NCI-H774 (cell line): ENCODE measurements around the gene MAPK11.

Source experiments
- DNase-seq: peaks from one replicate; lab custom pipeline; 2025; lab: John Stamatoyannopoulos, UW

Gene MAPK11

GRCh38 chr22:50224071-50224470 lies 46.1 kb downstream of the MAPK11 start:
- DNase-seq = no peak

DNA sequence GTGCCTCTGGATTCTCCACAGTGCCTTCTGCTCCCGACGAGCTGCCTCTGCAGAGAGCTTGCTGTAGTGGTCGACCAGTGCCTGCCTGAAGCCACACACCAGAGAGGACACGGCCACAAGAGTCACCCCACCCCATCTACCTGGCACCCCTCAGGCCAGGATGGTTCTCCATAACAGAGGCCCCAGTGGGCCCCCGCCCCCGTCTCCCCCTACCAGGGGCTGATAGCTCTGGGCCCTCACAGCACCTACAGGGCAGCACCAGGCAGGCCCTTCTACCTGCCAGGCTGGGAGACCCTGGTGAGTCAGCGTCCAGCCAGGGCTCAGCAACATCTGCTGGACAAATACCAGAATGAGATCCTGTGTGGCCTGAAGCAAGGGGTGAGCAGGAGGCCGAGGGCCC lies 47.7 kb downstream of the MAPK11 start:
- no peak for DNase-seq

DNA sequence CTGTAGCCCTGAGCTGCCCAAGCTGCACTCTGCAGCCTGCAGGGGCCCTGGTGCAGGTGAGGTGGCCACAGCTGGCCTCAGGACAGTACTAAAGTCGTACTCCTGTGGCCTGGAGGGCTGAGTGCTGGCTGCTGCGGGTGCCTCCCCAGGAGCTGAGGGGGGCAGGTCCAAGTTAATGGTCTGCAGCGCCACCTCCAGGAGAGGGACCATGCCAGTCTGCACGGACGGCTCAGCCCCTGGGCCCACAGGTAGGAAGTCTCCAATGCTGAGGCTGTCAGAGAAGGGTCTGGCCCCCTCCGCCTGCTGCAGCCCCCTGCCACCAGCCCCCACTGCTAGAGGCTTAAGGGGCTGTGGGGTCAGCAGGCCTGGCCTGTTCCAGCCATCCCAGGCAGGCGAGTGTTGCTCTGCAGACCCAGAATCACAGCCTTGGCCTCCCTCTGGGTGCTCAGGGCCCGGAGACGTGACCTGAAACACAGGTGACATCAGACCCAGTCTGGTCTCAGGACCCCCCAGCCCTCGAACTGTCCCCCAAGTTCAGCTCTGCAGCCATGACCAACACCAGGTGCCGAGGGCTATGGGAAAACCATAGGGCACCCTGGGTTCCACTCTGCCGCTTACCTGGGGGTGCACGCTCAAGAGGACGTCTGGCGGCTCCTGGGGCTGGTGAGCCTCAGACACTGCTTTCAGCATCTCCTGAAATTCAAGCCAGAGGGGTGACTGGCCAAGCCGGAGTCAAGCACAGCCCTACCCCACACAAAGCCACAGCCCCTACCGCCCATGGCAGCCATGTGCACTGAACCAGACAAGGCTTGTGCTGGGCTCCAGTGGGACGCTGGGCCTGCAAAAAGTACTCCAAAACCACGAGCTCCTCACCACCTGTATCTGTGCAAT lies 48.5 kb downstream of the MAPK11 start:
- DNase-seq = no peak

DNA sequence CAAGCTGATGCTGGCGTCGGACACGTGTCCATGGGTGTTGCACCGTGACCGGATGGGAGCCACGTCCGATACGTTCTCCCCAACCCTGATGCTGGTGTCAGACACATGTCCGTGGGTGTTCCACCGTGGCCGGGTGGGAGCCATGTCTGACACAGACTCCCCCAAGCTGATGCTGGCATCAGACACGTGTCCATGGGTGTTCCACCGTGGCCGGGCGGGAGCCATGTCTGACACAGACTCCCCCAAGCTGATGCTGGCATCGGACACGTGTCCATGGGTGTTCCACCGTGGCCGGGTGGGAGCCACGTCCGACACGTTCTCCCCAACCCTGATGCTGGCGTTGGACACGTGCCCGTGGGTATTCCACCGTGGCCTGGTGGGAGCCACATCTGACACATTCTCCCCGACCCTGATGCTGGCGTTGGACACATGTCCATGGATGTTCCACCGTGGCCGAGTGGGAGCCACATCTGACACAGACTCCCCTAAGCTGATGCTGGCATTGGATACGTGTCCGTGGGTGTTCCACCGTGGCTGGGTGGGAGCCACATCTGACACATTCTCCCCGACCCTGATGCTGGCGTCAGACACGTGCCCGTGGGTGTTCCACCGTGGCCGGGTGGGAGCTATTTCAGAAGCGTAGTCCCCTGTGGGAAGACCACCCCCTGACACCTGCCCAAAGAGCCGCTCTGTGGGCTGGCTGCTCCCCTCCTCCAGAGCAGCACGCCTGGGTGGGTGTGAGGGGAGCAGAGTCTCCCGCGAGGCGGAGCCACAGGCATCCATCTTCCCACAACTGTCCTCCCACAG lies 49.4 kb downstream of the MAPK11 start:
- no peak for DNase-seq

DNA sequence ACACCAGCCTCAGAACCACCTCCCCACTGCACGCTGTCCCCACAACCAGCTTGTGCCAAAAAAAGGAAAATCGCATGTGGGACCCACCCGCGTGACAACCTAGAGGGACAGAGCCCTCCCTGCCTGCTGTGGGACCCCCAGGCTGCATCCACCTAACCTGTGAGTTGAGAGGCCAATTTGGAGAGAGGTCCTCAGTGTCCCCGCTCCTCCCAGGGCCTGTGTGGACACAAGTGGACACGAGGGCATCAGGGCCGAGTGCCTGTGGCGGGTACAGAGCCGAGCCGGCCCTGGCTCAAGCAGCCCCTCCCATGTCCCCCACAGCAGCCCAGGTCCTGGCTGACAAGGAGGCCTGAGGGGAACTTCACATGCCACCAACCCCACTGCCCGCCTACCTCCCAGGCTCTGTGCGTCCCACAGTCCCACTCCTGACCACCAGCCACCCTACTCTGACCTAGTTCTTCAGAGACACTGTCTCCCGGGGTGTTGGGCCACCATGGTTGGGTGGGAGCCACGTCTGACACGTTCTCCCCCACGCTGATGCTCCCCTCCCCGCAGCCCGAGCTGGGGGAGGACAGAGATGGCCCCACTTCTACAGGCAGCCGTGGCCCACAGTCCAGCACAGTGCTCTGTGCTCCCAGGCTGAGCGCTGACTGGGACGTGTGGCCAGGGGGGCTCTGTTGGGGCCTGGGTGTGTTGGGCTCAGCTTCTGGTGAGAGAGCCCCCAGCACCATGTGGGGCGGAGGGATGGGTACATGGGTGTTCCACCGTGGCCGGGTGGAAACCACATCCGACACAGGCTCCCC lies 50.2 kb downstream of the MAPK11 start:
- no peak for DNase-seq

- DNase-seq = peak; percentile 7
Measured at GRCh38 chr22:50218996-50219727, 51.0 kb downstream of the MAPK11 start.

DNA sequence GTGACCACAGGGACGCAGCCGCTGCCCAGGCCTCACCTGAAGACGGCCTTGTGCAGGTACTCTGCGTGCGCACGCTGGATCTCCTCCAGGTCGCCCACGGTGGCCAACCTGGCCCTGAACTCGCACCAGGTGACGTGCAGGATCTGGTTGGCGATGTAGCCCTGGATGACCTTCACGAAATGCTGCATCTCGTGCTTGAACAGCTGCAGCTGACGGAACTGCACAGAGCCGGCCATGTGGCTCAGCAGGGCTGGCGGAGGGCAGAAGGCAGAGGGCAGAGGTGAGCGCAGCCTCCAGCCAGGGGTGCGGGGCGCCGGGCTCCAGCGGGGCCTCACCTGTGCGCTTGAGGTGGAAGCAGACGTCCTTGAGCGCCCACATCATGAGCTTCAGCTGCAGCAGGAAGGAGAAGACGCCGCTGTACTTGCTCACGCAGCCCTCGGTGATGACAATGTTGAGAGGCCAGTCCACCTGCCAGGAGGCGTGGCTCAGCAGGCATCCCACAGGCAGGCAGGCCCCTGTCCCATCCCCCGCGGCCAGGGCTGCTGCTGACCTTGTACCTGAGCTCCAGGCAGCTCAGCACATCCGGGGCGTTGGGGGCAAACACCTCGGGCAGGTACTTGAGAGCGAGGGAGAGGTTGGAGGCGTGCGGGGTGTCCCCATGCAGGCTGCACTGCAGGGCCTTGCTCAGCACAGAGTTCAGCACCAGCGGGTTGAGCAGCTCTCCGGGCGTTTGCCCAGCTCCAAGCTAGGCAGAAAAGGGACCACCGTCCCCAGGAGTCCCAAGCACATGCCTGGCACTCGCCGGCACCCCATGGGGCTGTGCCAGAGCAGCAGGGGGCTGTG lies 51.8 kb downstream of the MAPK11 start:
- DNase-seq = no peak

DNA sequence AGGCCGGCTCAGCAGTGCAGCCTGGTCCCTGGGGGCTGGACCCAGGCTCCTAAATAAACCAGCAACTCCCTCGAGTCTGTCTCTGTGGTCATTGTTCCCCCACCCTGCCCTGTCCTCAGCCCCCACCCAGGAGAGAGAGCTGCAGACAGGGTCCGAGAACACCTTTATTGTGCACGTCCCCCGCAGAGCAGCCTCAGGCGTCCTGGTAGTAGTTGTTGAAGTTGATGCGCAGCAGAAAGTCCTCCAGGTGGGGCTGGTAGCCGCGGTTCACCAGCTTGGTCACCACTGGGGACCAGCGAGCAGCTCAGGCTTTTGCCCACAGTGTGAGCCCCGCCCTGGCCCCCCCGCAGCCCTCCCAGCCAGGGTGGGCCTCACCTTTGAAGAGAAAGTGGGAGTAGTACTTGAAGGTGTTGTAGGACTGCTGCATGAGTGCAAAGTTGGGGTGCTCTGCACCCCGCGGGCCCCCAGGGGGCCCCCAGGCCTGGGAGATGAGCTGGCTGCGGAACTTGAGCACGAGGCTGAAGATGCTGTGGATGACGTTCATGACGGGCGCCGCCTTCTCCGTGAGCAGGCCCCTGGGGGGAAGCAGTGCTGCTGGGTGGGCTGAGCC lies 52.5 kb downstream of the MAPK11 start:
- no peak for DNase-seq

DNA sequence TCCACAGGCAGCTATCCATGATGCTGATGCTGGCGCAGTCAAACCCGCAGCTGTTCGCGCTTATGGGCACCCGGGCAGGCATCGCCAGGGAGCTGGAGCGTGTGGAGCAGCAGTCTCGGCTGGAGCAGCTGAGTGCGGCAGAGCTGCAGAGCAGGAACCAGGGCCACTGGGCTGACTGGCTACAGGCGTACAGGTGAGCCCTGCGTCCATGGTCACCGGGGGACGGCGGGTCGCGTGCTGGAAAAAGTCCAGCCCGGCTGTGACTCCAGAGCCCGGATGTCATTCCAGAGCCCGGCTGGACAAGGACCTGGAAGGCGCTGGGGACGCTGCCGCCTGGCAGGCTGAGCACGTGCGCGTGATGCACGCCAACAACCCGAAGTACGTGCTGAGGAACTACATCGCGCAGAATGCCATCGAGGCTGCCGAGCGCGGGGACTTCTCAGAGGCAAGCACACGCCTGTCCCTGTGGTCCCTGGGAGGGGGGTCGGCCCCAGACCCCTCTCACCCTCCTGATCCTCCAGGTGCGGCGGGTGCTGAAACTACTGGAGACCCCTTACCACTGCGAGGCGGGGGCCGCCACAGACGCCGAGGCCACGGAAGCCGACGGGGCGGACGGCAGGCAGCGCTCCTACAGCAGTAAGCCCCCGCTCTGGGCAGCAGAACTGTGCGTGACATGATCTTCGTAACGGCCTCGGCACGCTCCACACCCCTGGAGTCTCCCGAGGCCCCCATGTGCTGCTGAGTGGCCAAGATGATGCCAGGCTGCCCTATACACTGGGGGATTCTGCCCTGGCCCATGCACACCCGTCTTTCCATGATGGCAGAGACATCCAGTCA lies 53.3 kb downstream of the MAPK11 start:
- DNase-seq = no peak

DNA sequence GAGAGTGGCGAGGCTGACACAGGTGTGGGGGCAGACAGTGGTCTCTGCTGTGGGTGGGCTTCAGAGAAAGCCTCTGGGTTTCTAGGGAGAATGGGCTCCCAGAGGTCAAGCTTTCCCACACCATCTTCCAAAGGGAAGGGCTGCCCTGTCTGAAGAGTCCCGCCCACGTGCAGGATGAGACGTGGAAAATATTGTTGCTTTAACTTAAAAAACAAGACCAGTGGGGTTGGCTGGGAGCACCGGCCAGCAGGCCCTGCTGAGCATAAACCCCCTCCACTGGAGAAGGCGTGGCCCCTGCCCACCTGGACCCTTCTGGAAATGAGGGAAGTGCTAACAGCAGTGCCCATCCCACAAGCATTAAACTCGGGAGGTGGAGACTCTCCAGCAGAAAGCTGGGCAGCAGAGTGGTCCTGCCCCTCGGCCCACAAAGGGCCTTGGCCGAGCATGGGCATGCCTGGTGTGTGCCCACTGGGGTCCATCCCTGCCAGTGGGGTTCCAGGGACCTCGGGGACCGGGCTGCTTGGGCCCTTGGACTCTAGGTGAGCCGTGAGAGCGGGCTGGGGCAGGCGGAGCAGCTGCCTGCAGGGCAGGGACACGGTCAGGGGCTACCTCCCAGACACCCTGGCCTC lies 54.0 kb downstream of the MAPK11 start:
- no peak for DNase-seq

DNA sequence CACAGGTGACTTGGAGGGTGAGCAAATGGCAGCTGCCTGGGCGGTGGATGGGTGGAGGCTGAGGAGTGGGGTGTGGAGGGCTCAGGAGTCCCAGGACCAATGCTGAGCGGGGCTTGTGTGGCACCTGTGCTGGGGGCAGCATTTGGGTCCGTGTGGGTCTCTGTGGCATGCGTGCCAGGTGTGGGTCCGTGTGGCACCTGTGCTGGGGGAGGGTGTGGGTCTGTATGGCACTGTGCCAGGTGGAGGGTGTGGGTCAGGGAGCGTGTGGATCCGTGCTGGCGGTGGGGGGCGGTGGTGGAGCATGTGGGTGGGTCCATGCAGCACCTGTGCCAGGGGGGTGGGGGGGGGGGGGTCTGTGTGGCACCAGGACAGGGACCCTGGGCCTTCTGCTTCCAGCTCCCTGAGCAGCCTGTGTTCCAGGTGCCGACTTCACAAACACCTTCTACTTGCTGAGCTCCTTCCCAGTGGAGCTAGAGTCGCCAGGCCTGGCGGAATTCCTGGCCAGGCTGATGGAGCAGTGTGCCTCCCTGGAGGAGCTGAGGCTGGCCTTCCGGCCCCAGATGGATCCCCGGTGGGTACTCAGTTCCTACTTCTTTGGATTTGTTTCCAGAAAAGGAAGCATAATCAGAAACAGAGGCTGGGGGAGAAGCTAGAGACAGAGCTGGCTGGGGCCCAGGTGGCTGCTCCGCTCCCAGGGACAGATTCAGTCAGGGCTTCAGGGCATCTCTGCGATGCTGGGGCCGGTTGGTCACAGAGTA lies 54.7 kb downstream of the MAPK11 start:
- no peak for DNase-seq
